NT2/D1 (cell line): ENCODE results near the gene HRH3.

Experiments used
- YY1 ChIP-seq: IDR thresholded peaks from 2 replicates; pipeline ENCODE4 v1.6.1; 2011; ENCODE audit not compliant: insufficient read length, insufficient read depth
- ZNF274 ChIP-seq: IDR thresholded peaks from 2 replicates; pipeline ENCODE4 v1.6.1; 2011; ENCODE audit warnings: mild to moderate bottlenecking, low read depth, low read length

GRCh38 chr20:62202083-62202395 lies 18.0 kb downstream of the HRH3 start:
- TF ChIP-seq YY1 (no peak), ZNF274 (no peak)
